ENCODE data around the gene ANOS1.

ANOS1 gene

DNA sequence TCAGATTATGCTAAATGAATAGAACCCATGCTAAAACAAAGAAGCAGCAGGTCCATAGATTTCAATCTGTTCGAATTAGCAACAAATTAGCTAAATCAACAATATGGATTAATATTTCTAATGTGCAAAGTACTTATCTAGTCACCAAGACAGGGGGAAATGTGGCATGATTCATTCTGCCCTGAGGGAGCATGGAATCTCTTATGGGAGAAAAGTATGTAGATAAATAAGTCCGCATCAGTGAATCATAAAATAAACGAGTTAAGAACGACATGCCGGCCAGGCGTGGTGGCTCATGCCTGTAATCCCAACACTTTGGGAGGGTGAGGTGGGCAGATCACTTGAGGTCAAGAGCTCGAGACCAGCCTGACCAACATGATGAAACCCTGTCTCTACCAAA is 102.1 kb downstream of the ANOS1 start:
- DNase-seq (ENCODE audit: low read depth, low spot score): no peak
- H3K36me3 ChIP-seq (ENCODE audit: insufficient read depth, low read length): no peaks in the 10 kb centered on the region
- H3K9ac ChIP-seq (ENCODE audit: insufficient read length): no peak overlapping the region
- H3K4me3 ChIP-seq: no peak overlapping the region
- TF ChIP-seq EZH2 (IDR thresholded peaks at IDR 0.05) (no peak), POLR2AphosphoS5 (IDR thresholded peaks at IDR 0.05; ENCODE audit: borderline replicate concordance, low read depth, low read length) (no peak), FOXP2 (optimal IDR thresholded peaks at IDR 0.05; ENCODE audit: control extremely low read depth, extremely low read length, insufficient read depth) (no peak)
- H3K9me3 ChIP-seq (ENCODE audit: low read depth, low read length): no peaks in the 10 kb centered on the region
- no peak overlapping the region for H3K27ac ChIP-seq

DNA sequence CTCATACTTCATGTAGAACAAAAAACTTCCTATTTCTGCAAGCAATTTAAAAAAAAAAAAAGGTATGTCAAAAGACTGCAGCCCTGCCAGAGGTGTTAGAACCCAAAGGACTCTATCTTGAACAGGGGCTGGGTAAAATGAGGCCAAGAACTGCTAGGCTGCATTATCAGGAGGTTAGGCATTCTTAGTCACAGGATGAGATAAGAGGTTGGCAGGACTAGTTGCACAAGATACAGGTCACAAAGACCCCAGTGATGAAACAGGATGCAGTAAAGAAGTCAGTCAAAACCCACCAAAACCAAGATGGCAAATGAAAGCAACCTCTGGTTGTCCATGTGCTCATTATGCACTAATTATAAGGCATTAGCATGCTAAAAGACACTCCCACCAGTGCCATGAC is 104.1 kb downstream of the ANOS1 start:
- Histone ChIP-seq H3K9ac (ENCODE audit: insufficient read length) (no peak overlapping the region), H3K36me3 (ENCODE audit: insufficient read depth, low read length) (no peaks in the 10 kb centered on the region), H3K4me3 (no peak overlapping the region), H3K9me3 (ENCODE audit: low read depth, low read length) (no peaks in the 10 kb centered on the region), H3K27ac (no peak overlapping the region)
- TF ChIP-seq EZH2 (IDR thresholded peaks at IDR 0.05) (no peak), POLR2AphosphoS5 (IDR thresholded peaks at IDR 0.05; ENCODE audit: borderline replicate concordance, low read depth, low read length) (no peak), FOXP2 (optimal IDR thresholded peaks at IDR 0.05; ENCODE audit: control extremely low read depth, extremely low read length, insufficient read depth) (no peak)
- no peak for DNase-seq (ENCODE audit: low read depth, low spot score)

DNA sequence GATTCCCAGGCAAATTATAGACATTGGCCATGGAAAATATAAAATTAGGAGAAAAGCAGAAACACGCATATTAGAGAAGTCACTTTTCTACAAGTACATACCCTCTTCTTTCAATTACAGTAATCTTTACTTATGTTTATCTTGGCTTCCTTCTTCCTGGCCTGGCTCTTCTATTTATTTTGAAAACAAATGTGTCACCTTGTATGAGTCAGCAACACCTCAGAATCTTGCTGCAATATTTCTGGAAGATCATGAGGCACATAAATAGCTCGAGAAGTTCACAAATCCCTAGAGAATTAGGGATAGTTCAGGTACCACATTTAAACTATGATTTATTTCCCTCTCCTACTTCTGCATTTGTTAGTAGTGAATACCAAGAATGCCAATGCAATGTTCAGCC is 124.6 kb downstream of the ANOS1 start:
- no peak overlapping the region for H3K9ac ChIP-seq (ENCODE audit: insufficient read length)
- H3K27ac ChIP-seq: no peak overlapping the region
- H3K36me3 ChIP-seq (ENCODE audit: insufficient read depth, low read length): no peaks in the 10 kb centered on the region
- H3K4me3 ChIP-seq: no peak overlapping the region
- TF ChIP-seq FOXP2 (optimal IDR thresholded peaks at IDR 0.05; ENCODE audit: control extremely low read depth, extremely low read length, insufficient read depth) (no peak), POLR2AphosphoS5 (IDR thresholded peaks at IDR 0.05; ENCODE audit: borderline replicate concordance, low read depth, low read length) (no peak), EZH2 (IDR thresholded peaks at IDR 0.05) (no peak)
- H3K9me3 ChIP-seq (ENCODE audit: low read depth, low read length): no peaks in the 10 kb centered on the region
- DNase-seq (ENCODE audit: low read depth, low spot score): no peak

DNA sequence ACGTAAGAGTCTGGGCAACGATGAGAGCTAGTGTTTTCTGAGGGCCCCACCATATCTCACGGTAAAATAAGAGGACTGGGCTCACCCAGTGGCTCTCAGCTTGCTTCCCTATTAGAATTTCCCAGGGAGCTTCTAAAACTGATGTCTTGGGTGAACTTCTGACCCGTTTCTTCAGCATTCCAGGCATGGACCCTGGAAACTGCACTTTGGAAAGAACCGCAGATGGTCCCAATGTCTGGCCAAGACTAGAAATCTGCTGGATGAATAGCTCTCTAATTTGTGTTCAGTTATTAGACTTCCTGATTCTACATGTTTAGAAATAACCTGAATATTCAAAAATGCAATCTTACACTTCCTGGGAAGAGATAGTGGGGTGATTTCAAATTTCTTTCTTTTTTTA is 127.8 kb downstream of the ANOS1 start:
- Histone ChIP-seq H3K27ac (no peak overlapping the region), H3K9me3 (ENCODE audit: low read depth, low read length) (no peaks in the 10 kb centered on the region), H3K36me3 (ENCODE audit: insufficient read depth, low read length) (no peaks in the 10 kb centered on the region), H3K9ac (ENCODE audit: insufficient read length) (no peak overlapping the region), H3K4me3 (no peak overlapping the region)
- TF ChIP-seq FOXP2 (optimal IDR thresholded peaks at IDR 0.05; ENCODE audit: control extremely low read depth, extremely low read length, insufficient read depth): no peak
- TF ChIP-seq EZH2 (IDR thresholded peaks at IDR 0.05): no peak
- no peak for TF ChIP-seq POLR2AphosphoS5 (IDR thresholded peaks at IDR 0.05; ENCODE audit: borderline replicate concordance, low read depth, low read length)
- DNase-seq (ENCODE audit: low read depth, low spot score): no peak

DNA sequence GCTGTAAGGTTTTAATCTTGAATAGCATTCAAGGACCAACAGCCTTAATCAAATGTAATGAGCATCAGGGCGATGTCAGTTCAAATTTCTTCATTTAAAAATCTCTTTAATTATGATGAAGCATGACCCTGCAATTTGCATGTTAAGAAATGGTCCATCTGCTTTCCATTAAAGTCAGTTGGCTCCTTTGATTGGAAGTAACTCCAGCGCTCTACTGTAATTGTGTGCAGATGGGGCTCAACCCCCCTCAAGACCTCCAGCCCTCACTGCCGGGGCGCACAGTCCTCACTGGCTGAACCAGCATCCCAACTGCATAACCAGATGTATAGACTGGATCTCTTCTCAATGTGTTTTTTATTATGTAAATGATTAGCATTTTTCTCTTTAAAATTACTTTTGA is 140.4 kb downstream of the ANOS1 start:
- no peaks in the 10 kb centered on the region for H3K9me3 ChIP-seq (ENCODE audit: low read depth, low read length)
- no peak overlapping the region for H3K4me3 ChIP-seq
- H3K9ac ChIP-seq (ENCODE audit: insufficient read length): no peak overlapping the region
- no peak for DNase-seq (ENCODE audit: low read depth, low spot score)
- no peak for TF ChIP-seq FOXP2 (optimal IDR thresholded peaks at IDR 0.05; ENCODE audit: control extremely low read depth, extremely low read length, insufficient read depth)
- TF ChIP-seq EZH2 (IDR thresholded peaks at IDR 0.05): no peak
- TF ChIP-seq POLR2AphosphoS5 (IDR thresholded peaks at IDR 0.05; ENCODE audit: borderline replicate concordance, low read depth, low read length): no peak
- H3K36me3 ChIP-seq (ENCODE audit: insufficient read depth, low read length): no peaks in the 10 kb centered on the region
- H3K27ac ChIP-seq: no peak overlapping the region

DNA sequence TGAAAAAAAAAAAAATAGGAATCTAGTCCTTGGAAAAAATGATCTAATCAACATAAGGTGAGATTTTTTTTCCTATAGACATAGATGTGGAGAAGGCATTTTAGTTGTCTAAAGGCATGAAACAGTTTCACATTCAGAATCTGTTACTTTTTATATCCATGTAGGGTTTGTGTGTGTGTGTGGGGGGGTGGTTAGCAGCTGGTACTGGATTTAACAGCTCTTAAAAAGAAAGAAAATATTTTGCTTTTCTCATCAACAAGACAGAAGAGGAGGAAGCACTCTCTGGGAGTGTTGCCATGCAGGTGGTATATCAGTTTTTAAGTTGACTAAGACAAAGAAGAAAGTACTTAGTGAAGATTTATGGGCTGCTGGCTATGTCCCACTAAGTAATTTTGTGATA is 145.0 kb downstream of the ANOS1 start:
- no peak overlapping the region for H3K27ac ChIP-seq
- DNase-seq (ENCODE audit: low read depth, low spot score): no peak
- no peak for TF ChIP-seq POLR2AphosphoS5 (IDR thresholded peaks at IDR 0.05; ENCODE audit: borderline replicate concordance, low read depth, low read length)
- no peak for TF ChIP-seq FOXP2 (optimal IDR thresholded peaks at IDR 0.05; ENCODE audit: control extremely low read depth, extremely low read length, insufficient read depth)
- no peak for TF ChIP-seq EZH2 (IDR thresholded peaks at IDR 0.05)
- no peaks in the 10 kb centered on the region for H3K36me3 ChIP-seq (ENCODE audit: insufficient read depth, low read length)
- H3K9me3 ChIP-seq (ENCODE audit: low read depth, low read length): no peaks in the 10 kb centered on the region
- H3K4me3 ChIP-seq: no peak overlapping the region
- H3K9ac ChIP-seq (ENCODE audit: insufficient read length): no peak overlapping the region

DNA sequence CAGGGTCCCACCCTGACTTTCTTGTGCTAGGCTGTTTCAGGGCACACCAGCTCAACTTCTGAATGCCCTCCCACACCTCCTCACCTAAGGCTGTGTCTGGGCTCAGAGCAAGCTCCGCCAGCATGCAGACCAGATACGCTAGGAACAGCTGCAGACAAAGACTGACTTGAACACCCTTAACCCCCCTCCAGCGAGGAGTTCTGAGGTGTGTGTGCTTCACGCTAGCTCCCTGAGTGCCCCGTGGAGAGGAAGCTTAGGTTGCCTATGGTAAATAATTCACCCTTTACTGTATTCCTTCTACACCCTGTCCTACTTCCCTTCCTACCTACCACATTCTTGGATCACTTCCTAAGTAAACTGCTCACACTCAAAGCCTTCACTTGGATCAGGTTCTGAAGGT is 152.3 kb downstream of the ANOS1 start:
- no peak for TF ChIP-seq FOXP2 (optimal IDR thresholded peaks at IDR 0.05; ENCODE audit: control extremely low read depth, extremely low read length, insufficient read depth)
- TF ChIP-seq EZH2 (IDR thresholded peaks at IDR 0.05): no peak
- TF ChIP-seq POLR2AphosphoS5 (IDR thresholded peaks at IDR 0.05; ENCODE audit: borderline replicate concordance, low read depth, low read length): no peak
- Histone ChIP-seq H3K9me3 (ENCODE audit: low read depth, low read length) (no peaks in the 10 kb centered on the region), H3K9ac (ENCODE audit: insufficient read length) (no peak overlapping the region), H3K27ac (no peak overlapping the region), H3K36me3 (ENCODE audit: insufficient read depth, low read length) (no peaks in the 10 kb centered on the region), H3K4me3 (no peak overlapping the region)
- DNase-seq (ENCODE audit: low read depth, low spot score): no peak

DNA sequence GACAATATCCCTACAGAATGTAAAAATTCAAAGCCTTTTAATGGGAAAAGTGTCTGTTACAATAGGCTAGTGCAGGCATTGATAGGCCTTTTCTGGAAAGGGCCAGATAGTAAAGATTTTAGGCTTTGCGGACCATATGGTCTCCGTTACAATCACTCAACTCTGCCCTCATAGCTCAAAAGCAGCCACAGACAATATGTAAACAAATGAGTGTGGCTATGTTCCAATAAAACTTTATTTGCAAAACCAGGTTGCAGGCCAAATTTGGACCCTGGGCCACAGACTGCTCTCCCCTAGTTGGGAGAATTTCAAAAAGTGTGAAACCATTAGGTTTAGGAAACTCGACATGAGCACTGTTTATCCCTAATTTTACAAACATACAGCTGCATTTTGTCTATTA is 155.1 kb downstream of the ANOS1 start:
- Histone ChIP-seq H3K4me3 (no peak overlapping the region), H3K9me3 (ENCODE audit: low read depth, low read length) (no peaks in the 10 kb centered on the region), H3K27ac (no peak overlapping the region), H3K9ac (ENCODE audit: insufficient read length) (no peak overlapping the region), H3K36me3 (ENCODE audit: insufficient read depth, low read length) (no peaks in the 10 kb centered on the region)
- DNase-seq (ENCODE audit: low read depth, low spot score): no peak
- no peak for TF ChIP-seq FOXP2 (optimal IDR thresholded peaks at IDR 0.05; ENCODE audit: control extremely low read depth, extremely low read length, insufficient read depth)
- no peak for TF ChIP-seq POLR2AphosphoS5 (IDR thresholded peaks at IDR 0.05; ENCODE audit: borderline replicate concordance, low read depth, low read length)
- no peak for TF ChIP-seq EZH2 (IDR thresholded peaks at IDR 0.05)

DNA sequence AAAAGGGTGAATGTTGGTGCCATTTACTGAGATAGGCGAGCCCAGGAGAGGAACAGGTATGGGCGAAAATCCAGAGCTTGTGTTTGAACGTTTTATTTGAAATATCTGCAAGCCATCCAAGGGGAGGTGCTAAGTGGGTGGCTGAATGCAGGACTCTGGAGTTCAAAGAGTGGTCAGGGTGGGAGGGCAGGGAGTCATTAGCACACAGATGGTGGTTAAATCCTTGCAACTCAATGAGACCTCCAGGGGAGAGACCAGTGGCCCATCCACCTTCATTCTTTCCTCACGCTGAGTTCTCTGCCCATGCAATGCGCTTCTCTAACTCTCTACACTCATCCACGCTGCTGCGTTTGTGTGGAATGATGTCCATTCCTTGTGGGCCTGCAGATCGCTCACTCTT is 166.2 kb downstream of the ANOS1 start:
- Histone ChIP-seq H3K9me3 (ENCODE audit: low read depth, low read length) (no peaks in the 10 kb centered on the region), H3K9ac (ENCODE audit: insufficient read length) (no peak overlapping the region), H3K4me3 (no peak overlapping the region), H3K36me3 (ENCODE audit: insufficient read depth, low read length) (no peaks in the 10 kb centered on the region), H3K27ac (no peak overlapping the region)
- TF ChIP-seq POLR2AphosphoS5 (IDR thresholded peaks at IDR 0.05; ENCODE audit: borderline replicate concordance, low read depth, low read length): no peak
- no peak for TF ChIP-seq EZH2 (IDR thresholded peaks at IDR 0.05)
- TF ChIP-seq FOXP2 (optimal IDR thresholded peaks at IDR 0.05; ENCODE audit: control extremely low read depth, extremely low read length, insufficient read depth): no peak
- DNase-seq (ENCODE audit: low read depth, low spot score): no peak
